Measurements from ENCODE around the gene KCNMA1.

Gene KCNMA1

DNA sequence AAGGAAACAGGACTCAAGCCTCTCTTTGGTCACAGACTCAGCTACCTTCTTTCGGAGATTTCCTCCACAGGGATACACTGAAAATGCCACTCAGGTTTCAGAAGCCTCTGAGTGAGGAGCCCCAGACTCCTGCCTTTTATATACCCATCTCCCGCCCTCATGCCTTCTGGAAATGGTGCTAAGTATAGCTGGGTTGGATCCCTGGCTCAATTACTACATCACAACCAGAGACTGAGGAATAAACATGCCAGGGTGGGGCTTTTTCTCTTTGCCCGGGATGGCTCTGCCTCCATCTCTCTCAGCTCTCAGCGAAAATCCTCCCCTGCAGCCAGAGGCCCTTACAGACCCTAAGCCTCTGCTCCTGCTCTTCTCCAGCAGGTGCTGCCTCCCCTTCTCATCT, 299.5 kb downstream of the KCNMA1 start:
- DNase-seq (ENCODE audit: low read depth in 2 of 2) = no peak

DNA sequence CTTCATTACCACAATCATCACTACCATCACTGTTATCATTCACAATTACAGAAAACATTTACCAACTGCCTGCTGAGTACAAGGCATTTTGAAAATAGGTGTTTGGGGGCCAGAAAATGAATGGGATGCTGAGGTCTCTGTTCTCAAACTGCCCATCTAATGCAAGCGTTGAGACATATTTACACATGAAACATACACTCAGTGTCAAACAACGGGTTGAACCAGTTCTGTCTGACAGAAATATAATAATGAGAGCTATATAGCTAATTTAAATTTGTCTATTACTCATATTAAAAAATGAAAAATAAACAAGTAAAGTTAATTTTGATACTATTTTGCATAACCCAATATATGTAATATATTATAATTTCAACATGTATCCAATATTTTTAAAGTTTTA, 303.1 kb downstream of the KCNMA1 start:
- no peak for DNase-seq (ENCODE audit: low read depth in 2 of 2)

DNA sequence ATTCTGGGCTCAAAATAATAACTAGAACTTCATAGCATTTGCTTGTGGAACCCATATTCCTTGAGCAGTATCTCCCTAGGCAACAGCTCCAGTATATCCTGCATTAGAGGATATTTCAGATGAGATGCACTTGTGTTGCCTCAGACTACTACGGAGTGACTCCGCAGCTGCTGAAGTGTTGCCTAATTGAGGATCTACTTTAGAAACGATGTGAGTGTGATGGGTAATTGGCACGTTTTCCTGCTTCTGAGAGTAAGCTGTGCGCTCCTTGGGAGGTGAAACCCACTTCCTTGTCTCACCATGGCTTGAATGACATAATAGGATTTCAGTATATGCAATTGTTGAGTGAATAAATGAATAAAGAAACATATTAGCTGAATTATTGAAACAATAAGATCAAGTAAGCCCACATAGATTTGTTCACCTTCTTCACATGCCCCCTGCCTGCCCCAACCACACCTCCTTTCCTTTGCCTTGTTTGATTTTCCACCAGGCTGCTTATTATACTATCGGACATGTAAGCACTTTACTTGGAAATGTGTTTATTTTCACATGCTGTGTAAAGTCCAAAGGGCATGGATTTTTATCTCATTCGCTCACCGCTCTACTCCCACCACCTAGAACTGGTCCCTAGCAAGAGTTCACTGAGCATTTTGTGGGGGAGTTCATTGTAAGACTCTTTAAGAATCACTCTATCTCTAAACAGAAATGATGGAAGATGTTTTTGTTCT, 303.8 kb downstream of the KCNMA1 start:
- DNase-seq (ENCODE audit: low read depth in 2 of 2) = no peak

DNA sequence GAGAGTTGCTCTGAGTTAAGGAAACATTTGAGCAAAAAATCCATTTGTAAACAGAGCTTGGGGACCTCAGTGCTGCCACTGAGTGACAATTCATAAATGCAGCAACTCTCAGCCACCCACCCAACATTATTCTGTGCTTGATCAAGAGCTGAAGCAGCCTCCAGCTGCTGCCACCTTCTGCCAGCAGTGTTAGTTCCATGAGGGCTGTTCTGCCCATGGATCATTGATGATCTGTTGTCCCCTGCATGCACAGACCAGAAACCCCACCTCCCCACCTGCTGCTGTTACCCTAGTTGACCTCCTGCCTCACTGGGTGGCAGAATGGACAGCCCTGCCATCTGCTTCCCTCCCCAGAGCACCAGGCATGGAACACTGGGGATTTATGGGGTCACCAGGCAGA, 305.4 kb downstream of the KCNMA1 start:
- no peak for DNase-seq (ENCODE audit: low read depth in 2 of 2)

DNA sequence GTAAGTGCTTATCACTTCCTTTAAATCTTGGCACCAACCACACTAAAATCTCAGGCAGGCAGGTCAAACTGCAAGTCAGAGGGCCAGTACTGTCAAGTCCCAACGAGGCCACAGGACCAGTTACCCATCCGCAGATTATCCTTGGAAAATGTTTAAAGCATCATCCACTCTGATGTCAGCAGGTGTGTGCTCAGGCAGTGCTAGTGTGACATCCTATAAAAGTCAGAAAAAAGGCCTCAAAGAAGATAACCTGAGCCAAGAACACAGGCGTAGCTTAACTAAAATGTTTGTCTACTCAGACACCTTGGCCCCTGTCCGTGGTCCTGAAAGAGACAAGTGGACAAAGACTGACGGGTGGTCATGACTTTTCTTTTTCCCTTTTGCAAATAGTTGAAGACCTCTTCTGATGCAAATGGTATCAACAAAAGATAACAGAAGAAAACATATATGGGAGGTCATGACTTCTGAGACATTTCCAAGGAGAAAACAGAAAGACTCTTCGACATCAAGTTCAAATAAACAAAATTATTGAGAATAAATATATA, 309.3 kb downstream of the KCNMA1 start:
- no peak for DNase-seq (ENCODE audit: low read depth in 2 of 2)

DNA sequence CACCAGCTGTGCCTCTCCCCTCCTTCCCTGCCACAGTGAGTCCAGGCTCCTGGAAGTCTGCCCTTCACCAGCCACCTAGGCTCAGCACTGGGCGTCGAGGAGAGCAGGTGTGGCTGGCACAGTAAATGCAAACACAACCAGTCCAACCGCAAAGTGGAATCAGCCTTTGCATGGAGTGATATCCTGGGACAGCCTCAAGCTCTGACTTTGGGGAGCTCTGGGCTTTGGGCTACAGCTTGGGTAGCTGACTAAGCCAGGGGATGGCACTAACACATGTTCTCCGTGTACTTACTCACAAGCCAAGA, 312.4 kb downstream of the KCNMA1 start:
- DNase-seq (ENCODE audit: low read depth in 2 of 2) = no peak

DNA sequence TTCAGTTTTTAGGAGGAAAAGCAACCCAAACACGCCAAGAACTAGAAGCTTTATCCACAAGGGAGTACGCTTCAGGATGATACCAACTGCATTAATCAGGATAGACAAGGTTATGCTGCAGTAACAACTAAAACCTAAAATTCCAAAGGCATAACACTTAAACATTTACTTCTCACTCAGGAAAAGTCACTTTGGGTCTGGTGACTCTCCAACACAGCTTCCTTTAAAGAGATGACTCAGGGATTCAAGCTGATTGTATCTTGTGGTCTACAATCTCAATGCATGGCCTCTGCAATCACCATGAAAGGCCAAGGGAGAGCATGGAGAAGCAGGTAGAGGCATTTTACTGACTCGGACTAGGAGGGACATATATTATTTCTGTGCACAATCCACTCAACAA, 315.8 kb downstream of the KCNMA1 start:
- no peak for DNase-seq (ENCODE audit: low read depth in 2 of 2)

DNA sequence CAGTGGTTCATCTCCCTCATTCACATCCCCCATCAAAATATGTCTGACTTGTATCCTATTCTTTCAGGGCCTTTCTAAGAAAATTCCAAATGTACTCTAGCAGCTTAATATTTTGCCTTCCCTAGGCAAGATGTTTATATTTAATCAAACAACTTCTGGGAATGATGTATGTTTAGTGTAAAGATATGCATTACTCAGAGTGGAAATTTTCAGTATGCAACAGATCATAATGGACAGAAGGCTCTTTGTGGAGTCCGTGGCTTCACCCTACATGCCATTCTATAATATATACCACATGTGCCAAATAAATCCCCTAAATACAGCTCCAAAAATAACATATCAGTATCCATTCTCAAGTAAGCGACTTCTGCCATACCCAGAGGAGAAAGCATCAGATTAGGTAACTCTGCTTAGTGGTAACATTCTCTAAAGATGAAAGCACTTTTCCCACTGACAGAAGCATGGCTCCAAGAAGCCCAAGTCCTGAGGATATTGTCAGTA, 316.6 kb downstream of the KCNMA1 start:
- no peak for DNase-seq (ENCODE audit: low read depth in 2 of 2)

DNA sequence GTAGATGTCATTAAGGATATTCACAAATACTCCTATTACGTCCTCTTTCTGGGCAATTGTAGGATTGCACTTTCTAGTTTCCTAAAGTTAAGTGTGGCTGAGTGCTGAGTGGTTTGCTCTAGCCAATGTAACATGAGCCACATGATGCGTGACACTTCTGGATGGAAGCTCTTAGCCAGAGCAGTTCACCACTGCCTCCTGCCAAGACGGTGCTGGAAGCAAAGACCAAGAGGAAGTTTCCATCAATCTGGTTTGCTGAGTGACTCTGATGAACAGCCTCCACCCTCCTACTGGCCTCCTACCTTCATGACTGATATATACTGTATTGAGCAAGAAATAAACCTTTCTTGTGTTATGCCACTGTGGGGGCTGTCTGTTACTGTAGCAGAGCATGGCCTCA, 318.1 kb downstream of the KCNMA1 start:
- no peak for DNase-seq (ENCODE audit: low read depth in 2 of 2)

DNA sequence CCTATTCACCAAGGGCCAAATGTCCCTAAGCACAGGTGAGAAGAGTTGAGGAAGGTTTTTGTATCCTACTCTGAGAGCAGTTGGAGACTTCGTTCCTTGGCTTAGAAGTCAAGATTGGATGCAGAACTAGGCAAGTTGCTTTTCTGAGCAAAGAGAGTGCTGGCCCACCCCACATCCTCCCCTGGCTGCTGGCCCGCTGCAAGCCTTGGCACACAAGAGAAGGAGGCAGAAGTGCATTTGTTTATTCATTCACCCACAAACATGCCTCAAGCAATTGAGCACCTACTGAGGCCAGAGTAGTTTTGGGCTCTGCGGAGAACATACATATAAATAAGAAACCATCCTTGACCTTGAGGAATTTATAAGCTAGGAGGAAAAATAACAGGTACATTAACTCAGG, 318.9 kb downstream of the KCNMA1 start:
- no peak for DNase-seq (ENCODE audit: low read depth in 2 of 2)

DNA sequence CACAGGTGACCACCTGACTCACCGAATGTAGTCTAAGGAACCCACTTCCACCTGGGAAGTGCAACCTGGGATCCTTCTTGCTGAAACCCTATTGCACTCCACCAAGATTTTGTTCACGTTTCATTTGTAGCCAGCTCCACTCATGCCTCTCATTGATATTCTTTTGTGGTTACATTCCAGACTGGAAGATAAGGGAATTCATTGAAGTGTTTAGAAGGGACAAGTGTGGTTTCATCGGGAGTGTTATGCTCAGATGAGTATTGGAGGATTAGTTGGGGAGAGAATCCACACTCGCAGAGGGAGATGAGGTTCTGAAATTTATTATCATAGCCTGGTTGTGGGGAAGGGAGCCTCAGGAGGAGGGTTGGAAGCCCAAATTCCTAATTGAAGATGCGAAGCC, 320.4 kb downstream of the KCNMA1 start:
- DNase-seq (ENCODE audit: low read depth in 2 of 2) = no peak

DNA sequence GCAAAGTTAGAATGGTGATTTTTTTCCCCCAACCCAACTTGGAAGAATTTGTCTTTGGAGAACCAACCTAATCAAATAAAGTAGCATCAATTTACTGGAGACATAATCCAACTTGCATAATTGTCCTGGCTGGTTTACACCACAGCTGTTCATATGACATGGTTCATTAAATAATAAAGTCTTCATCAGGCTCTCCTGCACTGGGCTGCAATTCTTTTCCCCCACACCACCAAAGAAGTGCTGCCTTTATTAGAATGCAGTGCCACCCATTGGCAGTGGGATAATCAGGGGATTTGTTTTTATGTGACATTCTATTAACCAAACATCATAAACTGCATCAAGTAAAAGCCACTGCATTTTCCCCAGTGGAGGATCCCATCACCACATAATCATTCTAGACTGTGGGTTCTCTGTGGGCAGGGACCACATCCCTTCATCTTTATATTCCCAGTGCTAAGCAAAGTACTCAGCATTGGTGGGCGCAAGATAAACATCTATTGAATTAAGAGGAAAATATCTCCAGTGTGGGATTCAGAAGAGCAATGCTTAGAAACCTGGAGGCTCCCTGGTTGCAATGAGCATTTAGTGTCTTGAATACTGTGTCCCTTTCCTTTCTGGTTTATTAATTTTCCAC, 322.0 kb downstream of the KCNMA1 start:
- no peak for DNase-seq (ENCODE audit: low read depth in 2 of 2)

DNA sequence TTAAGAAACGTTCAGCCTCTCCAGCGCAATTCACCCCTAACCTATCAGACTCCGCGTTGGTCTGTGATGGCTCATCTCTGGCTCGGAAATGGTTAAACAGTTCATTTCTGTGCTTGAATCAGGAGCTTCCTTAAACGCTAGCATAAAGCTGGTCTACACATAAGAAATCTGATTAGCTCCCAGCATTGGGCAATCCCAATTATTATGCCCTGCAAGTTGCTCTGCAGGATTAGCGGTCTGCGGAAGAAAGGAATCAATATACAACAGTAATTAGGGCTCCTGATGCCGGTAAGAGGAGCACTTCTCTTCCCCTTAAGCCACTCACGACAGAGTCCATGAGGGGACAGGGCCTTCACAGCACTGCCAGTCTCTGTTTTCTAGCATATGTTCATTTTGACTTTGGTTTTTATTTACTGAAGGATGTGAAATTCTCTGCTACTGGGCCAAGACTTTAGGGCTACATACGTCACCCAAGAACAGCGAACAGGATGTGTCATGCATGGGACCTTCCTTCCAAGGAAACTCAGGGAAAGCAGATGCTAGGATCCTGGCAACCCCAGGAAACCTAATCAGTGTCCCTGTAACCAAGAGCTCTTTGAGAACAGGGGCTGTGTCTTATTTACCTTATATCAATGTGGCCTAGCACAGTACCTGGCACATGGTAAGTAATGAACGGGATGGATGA, 324.4 kb downstream of the KCNMA1 start:
- DNase-seq (ENCODE audit: low read depth in 2 of 2) = no peak

DNA sequence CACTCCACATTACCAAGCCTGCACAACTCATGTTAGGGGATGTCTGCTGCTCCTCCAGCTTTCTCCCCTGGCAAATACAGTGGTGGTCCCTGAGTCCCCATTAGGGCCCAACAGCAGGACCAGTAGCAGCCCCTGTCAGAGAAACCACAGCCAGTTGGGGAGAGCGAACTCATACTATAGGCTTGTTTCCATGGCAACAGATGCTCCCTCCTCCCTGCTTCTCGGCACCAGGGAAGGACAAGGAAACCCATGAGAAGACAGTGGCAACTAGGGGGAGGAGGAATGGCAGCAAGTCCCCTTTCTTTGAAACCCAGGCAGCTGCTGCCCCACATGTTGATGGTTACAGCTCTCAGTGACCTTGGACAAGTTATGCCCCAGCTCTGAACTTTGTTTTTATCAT, 326.4 kb downstream of the KCNMA1 start:
- no peak for DNase-seq (ENCODE audit: low read depth in 2 of 2)

DNA sequence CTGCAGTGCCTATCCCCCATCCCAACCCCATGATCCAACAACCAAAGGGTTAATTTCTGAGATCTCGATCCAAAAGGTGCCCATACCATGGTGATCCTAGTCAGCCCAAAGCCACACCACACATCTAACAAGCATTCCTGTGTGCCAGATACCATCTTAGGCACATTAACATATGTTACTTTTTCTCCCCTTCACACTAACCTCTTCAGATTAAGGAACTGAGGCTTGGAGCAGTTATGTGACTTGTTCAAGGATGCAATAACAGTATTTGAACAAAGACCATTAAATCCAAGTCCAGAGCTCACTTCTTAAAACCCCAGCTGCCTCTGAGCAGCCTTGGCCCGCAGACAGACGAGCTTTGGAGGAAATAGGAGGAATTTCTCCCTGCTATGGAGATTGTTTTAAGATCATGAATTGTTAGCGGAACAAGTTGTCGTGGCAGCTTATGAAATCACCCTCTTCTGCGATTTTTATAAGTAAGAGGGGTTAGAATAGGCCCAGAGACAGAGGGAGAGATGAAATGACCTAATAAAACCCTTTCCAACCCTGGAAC, 327.2 kb downstream of the KCNMA1 start:
- no peak for DNase-seq (ENCODE audit: low read depth in 2 of 2)

DNA sequence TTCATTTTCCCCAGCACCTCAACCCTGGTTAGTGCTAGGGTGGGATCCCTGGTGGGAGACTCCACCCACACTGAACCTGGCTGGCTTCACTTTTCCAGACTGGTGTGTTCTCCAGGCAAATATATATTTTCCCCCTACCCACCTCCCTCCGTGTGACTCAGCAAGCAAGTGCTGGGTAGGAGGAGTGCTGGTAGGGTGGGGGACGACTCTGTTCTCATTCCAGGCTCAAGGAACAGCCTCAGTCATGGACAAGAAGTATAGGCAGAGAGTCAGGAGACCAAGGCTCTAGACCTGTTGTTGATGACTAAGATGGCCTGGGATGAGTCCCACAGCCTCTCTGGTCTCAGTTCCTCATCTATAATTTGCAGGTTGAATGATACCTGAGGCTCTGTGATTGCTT, 328.1 kb downstream of the KCNMA1 start:
- DNase-seq (ENCODE audit: low read depth in 2 of 2) = no peak

DNA sequence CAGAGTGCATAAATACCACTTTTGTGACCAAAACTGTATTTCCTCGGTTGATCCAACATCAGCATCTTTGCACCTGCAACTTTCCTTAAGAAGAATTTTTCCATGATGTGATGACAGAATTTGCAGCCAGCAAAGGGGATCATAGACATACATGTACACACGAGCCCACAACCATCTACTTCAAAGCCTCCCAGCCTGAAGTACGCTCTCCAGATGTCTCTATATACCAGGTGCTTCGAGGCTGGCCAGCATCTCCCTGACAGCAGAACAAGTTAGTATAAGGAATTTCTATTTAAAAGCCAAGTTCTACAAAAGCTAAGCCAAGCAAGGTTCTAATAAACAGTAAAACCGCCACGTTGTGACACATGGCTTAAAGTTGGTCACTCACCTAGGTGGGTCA, 328.5 kb downstream of the KCNMA1 start:
- no peak for DNase-seq (ENCODE audit: low read depth in 2 of 2)

DNA sequence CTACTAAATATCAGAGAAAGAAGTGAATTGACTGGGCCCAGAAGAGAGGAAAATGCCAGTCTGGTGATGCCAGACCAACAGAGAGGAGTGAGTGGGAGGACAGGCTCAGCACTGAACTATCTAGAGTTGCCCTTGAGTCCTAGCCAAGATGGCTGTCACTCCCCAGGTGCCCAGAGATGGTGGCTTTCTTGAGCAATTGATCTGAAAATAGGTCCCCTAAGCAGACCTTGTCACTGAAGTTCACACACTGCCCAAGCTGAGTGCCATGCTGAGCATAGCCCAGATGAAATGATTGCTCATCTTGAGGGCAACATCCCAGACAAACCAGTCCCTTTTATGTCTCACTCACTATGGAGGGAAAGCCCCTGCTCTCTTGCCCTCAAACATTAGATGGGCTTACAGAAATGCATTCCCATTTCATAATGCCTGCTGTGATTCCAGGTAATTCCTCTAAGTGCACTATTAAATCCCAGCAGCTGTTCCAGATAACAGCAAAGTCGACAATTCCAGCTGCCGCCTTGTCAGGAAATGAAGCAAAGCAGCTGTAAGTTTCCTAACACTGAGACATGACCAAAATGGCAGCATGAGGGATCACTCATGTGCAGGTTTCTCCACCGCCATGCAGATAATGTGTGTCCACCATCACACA, 329.4 kb downstream of the KCNMA1 start:
- DNase-seq (ENCODE audit: low read depth in 2 of 2) = no peak

DNA sequence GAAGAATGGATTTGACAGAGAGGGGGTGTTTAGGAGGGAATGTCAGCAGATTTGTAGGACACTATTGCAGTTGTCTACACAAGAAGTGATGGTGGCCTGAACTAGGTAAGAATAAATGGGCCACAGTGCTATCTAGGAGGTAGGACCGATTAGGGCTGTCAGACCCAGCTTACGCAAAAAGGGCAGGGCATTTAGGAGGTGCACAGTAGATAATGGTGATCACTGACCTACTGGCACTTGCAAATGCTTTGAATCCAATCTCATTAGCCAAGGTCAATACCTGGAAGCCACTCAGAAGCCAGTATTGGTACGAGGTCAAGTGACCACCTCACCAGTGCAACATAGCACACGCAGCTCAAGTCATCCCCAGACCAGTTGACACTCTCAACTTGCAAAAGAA, 330.9 kb downstream of the KCNMA1 start:
- DNase-seq (ENCODE audit: low read depth in 2 of 2) = no peak

DNA sequence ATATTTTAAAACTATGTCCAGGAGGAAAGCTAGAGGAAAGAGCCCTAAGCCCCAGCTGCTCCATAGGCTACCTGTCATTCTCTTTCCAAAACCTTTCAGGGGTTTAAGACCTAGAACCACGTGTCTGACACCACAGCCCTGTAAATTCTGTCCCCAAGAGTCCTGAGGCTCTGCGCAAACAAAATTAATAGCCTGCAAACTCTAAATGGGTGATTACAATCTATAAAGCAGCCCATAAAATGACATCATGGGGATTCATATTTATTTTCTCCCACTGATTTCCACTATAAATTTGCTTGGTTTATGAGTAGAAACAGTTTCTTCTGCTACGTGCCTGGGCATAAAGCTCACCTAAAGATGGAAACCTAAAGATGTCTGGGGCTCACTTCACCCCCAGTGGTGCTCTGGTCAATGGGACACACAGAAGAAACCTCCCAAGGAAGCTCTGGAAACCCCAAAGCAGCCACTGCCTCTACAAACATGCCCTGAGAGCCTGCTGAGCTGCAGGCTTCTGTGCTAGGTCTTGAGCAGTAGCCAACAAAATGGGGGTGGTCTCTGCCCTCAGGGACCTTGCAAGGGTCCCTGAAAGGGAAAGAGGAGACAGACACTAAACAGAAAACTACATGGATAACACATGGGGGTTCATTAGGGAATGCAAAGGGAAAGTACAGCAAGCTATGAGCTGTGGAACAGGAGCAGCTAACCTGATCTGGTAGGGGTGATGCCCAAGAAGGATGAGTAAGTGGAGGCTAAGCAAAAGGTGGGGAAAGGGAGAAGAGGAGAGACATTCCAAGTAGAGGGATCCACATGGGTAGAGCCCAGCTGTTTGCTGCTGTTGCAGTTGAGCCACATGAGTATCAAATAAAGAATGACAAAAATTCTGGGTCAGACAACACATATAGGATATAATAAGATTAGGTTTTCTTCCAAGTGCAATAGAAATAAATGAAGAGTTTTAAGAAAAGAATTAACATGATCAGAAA, 331.7 kb downstream of the KCNMA1 start:
- DNase-seq (ENCODE audit: low read depth in 2 of 2) = no peak

DNA sequence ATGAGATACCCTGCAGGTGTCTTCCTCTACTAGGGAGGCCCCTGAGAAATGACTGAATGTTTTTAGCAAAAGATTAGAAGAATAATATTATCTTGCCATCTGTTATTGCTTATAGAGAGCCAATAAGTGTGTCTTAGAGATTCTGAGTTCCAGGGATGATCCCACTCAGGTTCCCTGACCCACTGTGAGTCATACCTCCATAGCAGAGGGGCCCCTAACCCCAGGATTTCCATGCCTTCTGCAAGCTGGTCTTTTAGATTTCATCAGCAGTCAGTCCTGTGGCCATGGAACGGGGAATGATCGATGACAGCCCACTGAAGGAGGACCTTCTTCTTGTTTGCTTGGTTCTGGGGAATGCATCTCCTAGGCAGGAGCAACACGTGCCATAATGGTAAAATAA, 333.4 kb downstream of the KCNMA1 start:
- no peak for DNase-seq (ENCODE audit: low read depth in 2 of 2)
